GM12891 (cell line): ENCODE results near the gene COQ10B.

ENCODE experiments used
- POLR2A ChIP-seq: IDR thresholded peaks from 2 replicates; pipeline ENCODE4 v1.6.1; 2011; ENCODE audit warnings: low read depth, low read length, control low read depth
- POLR2AphosphoS5 ChIP-seq: IDR thresholded peaks from 2 replicates; pipeline ENCODE4 v1.6.1; 2011; ENCODE audit warnings: low read depth, low read length, control low read depth
- SPI1 ChIP-seq: IDR thresholded peaks from 2 replicates; pipeline ENCODE4 v1.6.1; 2011; ENCODE audit warnings: low read depth, low read length, control low read depth
- TAF1 ChIP-seq: IDR thresholded peaks from 2 replicates; pipeline ENCODE4 v1.6.1; 2011; ENCODE audit warnings: low read depth, low read length, control low read depth

DNA sequence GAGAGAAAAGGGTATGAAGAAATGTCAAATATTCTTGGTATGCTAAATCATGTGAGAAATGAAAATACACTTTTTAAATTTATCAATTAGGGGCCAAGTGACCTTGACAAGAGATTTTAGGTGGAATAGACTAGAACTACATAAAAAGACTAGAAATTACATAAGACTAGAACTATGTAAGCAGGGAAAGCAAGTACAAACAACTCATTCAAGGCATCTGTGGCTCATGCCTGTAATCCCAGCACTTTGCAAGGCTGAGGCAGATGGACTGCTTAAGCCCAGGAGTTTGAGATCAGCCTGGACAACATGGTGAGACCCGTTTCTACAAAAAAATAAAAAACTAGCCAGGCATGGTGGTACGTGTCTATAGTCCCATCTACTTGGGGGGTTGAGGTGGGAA lies 38.8 kb upstream of the COQ10B start:
- TF ChIP-seq POLR2A (no peak), POLR2AphosphoS5 (no peak), TAF1 (no peak), SPI1 (no peak)
